Astrocyte (in vitro differentiated cells and primary cell): ENCODE data around the gene RNLS. TPM values are rescaled to one million over a fixed set of nuclear protein-coding genes. Genes with fewer than 3 reads are reported as not detected.

Experiments
- DNase-seq: peaks from one replicate; pipeline ENCODE4 v3.0.0-alpha.2; 2010; ENCODE audit warnings: low read depth
- FAIRE-seq: peaks from 2 replicates; lab custom pipeline; 2011; peaks lifted over from hg19 to GRCh38; lab: Jason Lieb, UNC
- H2AFZ ChIP-seq: 2 replicates; pipeline ENCODE4 v1.6.0; 2012; ENCODE audit warnings: low read depth, low read length, inconsistent platforms
- H3K27ac ChIP-seq: 2 replicates; pipeline ENCODE4 v1.5.1; 2011; ENCODE audit warnings: low read depth, low read length, inconsistent platforms
- H3K27me3 ChIP-seq: 2 replicates; pipeline ENCODE4 v1.6.0; 2011; ENCODE audit warnings: low read length, inconsistent platforms; ENCODE audit not compliant: insufficient read depth
- H3K36me3 ChIP-seq: 2 replicates; pipeline ENCODE4 v1.5.1; 2011; ENCODE audit warnings: low read length, inconsistent platforms; ENCODE audit not compliant: insufficient read depth
- H3K4me1 ChIP-seq: 2 replicates; pipeline ENCODE4 v1.5.1; 2011; ENCODE audit warnings: low read length, inconsistent platforms; ENCODE audit not compliant: insufficient read depth
- H3K4me2 ChIP-seq: 2 replicates; pipeline ENCODE4 v1.6.0; 2012; ENCODE audit warnings: low read length, inconsistent platforms
- H3K4me3 ChIP-seq: 2 replicates; pipeline ENCODE4 v1.5.1; 2011; ENCODE audit warnings: low read depth, mild to moderate bottlenecking, low read length, inconsistent platforms; ENCODE audit not compliant: insufficient read depth
- H3K79me2 ChIP-seq: 2 replicates; pipeline ENCODE4 v1.6.0; 2012; ENCODE audit warnings: mild to moderate bottlenecking, low read length, inconsistent platforms; ENCODE audit not compliant: insufficient read depth
- H3K9ac ChIP-seq: 2 replicates; pipeline ENCODE4 v1.6.0; 2012; ENCODE audit warnings: mild to moderate bottlenecking, low read length, inconsistent platforms
- H3K9me3 ChIP-seq: 2 replicates; pipeline ENCODE4 v1.5.1; 2012; ENCODE audit warnings: low read depth, mild to moderate bottlenecking, low read length, inconsistent platforms; ENCODE audit not compliant: insufficient read depth
- H4K20me1 ChIP-seq: 2 replicates; pipeline ENCODE4 v1.6.0; 2012; ENCODE audit warnings: low read length, inconsistent platforms; ENCODE audit not compliant: insufficient read depth
- H3K27ac Mint-ChIP-seq: one replicate; pipeline ENCODE4 v1.8.0; 2021; ENCODE audit warnings: mild to moderate bottlenecking, mixed read lengths; ENCODE audit not compliant: unreplicated experiment
- H3K27me3 Mint-ChIP-seq: one replicate; pipeline ENCODE4 v1.8.0; 2021; ENCODE audit warnings: low read depth, mixed read lengths; ENCODE audit not compliant: unreplicated experiment
- H3K36me3 Mint-ChIP-seq: one replicate; pipeline ENCODE4 v1.8.0; 2021; ENCODE audit warnings: low read depth, mixed read lengths; ENCODE audit not compliant: unreplicated experiment
- H3K4me1 Mint-ChIP-seq: one replicate; pipeline ENCODE4 v1.8.0; 2021; ENCODE audit warnings: low read depth, mixed read lengths; ENCODE audit not compliant: unreplicated experiment
- H3K4me3 Mint-ChIP-seq: one replicate; pipeline ENCODE4 v1.8.0; 2021; ENCODE audit warnings: mild to moderate bottlenecking, moderate library complexity, mixed read lengths; ENCODE audit not compliant: unreplicated experiment
- H3K9me3 Mint-ChIP-seq: one replicate; pipeline ENCODE4 v1.8.0; 2021; ENCODE audit warnings: mild to moderate bottlenecking, mixed read lengths; ENCODE audit not compliant: unreplicated experiment
- CTCF ChIP-seq: IDR thresholded peaks from 2 replicates; pipeline ENCODE4 v1.5.1; 2011; ENCODE audit warnings: low read depth, mild to moderate bottlenecking, inconsistent platforms, low read length, moderate library complexity; ENCODE audit not compliant: insufficient read depth
- EZH2 ChIP-seq: IDR thresholded peaks from 2 replicates; pipeline ENCODE4 v1.6.1; 2012; ENCODE audit warnings: mild to moderate bottlenecking, low read length, inconsistent platforms; ENCODE audit not compliant: insufficient read depth
- total RNA-seq: library from RNA; stranded (reverse); gene quantifications from 2 replicates; pipeline ENCODE4 v1.2.1, GENCODE V29; 2021

RNLS gene
- total RNA-seq, 1 donor from 2014 or later: 6.9 TPM

GRCh38 chr10:88467835-88468485 is 115.2 kb downstream of the RNLS start:
- FAIRE-seq (no peak), DNase-seq (peak; percentile 32)
- Histone ChIP-seq H3K9me3 (no peaks in the 10 kb centered on the region), H3K27me3 (no peaks in the 10 kb centered on the region), H3K4me3 (no peak overlapping the region), H2AFZ (no peak overlapping the region), H4K20me1 (no peaks in the 10 kb centered on the region), H3K4me2 (no peak overlapping the region), H3K36me3 (no peaks in the 10 kb centered on the region), H3K27ac (no peak overlapping the region), H3K9ac (no peak overlapping the region), H3K4me1 (peaks cover 8% of the 10 kb centered on the region), H3K79me2 (no peaks in the 10 kb centered on the region)
- Mint-ChIP-seq H3K36me3 (no peaks in the 10 kb centered on the region), H3K9me3 (no peaks in the 10 kb centered on the region), H3K27ac (no peak overlapping the region), H3K4me1 (no peaks in the 10 kb centered on the region), H3K27me3 (no peaks in the 10 kb centered on the region), H3K4me3 (no peak overlapping the region)
- TF ChIP-seq EZH2: no peak
- TF ChIP-seq CTCF: no peak

- Histone ChIP-seq H3K9ac (no peak overlapping the region), H3K4me2 (no peak overlapping the region), H3K27ac (no peak overlapping the region), H2AFZ (no peak overlapping the region), H3K4me3 (no peak overlapping the region), H3K79me2 (no peaks in the 10 kb centered on the region), H3K36me3 (no peaks in the 10 kb centered on the region), H4K20me1 (no peaks in the 10 kb centered on the region), H3K4me1 (peaks cover 8% of the 10 kb centered on the region), H3K9me3 (no peaks in the 10 kb centered on the region), H3K27me3 (no peaks in the 10 kb centered on the region)
- no peak for DNase-seq
- H3K27ac Mint-ChIP-seq: no peak overlapping the region
- TF ChIP-seq EZH2: no peak
- TF ChIP-seq CTCF: no peak
- no peaks in the 10 kb centered on the region for H3K4me1 Mint-ChIP-seq
- H3K4me3 Mint-ChIP-seq: no peak overlapping the region
- no peak for FAIRE-seq
- H3K36me3 Mint-ChIP-seq: no peaks in the 10 kb centered on the region
- H3K9me3 Mint-ChIP-seq: no peaks in the 10 kb centered on the region
- H3K27me3 Mint-ChIP-seq: no peaks in the 10 kb centered on the region
Measured at GRCh38 chr10:88466786-88467185, 116.3 kb downstream of the RNLS start.

- TF ChIP-seq CTCF (no peak), EZH2 (no peak)
- Histone ChIP-seq H3K27me3 (no peaks in the 10 kb centered on the region), H4K20me1 (no peaks in the 10 kb centered on the region), H3K27ac (no peak overlapping the region), H3K9ac (no peak overlapping the region), H3K9me3 (no peaks in the 10 kb centered on the region), H3K36me3 (no peaks in the 10 kb centered on the region), H3K79me2 (no peaks in the 10 kb centered on the region), H3K4me1 (peaks cover 8% of the 10 kb centered on the region), H2AFZ (no peak overlapping the region), H3K4me3 (no peak overlapping the region), H3K4me2 (no peak overlapping the region)
- H3K36me3 Mint-ChIP-seq: no peaks in the 10 kb centered on the region
- no peaks in the 10 kb centered on the region for H3K27me3 Mint-ChIP-seq
- no peak overlapping the region for H3K27ac Mint-ChIP-seq
- FAIRE-seq (no peak), DNase-seq (no peak)
- no peaks in the 10 kb centered on the region for H3K4me1 Mint-ChIP-seq
- H3K9me3 Mint-ChIP-seq: no peaks in the 10 kb centered on the region
- no peak overlapping the region for H3K4me3 Mint-ChIP-seq
Measured at GRCh38 chr10:88465765-88466164, 117.4 kb downstream of the RNLS start.
